Lower leg skin (tissue), 3 donors: ENCODE measurements around the gene ZKSCAN5.

ENCODE experiments used
- POLR2A ChIP-seq, 2 donors: fragments of 450-650 bp; IDR thresholded peaks; one replicate each; pipeline ENCODE4 v1.6.1; 2016 to 2017; ENCODE audit warnings: antibody characterized with exemption in 2 of 2, mild to moderate bottlenecking in 1 of 2, moderate library complexity in 1 of 2
- TF ChIP-seq, protein P1 (sequence below), 3 donors: fragments of 450-650 bp; IDR thresholded peaks; one replicate each; pipeline ENCODE4 v1.5.1; 2016; ENCODE audit warnings: antibody characterized with exemption in 3 of 3, mild to moderate bottlenecking in 3 of 3, moderate library complexity in 2 of 3

DNA sequence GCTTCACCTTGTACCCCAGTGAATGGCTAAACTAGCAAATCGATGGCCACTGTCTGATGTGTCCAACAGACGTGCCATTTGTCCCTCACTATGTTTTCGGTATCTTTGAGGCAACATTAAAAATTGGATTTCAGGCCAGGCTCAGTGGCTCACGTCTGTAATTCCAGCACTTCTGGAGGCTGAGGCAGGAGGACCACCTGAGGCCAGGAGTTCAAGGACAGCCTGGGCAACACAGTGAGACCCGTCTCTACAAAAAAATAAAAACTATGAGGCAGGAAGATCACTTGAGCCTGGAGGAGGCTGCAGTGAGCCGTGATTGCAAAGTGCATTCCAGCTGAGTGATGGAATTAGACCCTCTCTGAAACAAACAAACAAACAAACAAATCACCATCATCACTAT lies 39.5 kb downstream of the ZKSCAN5 start:
- no peak for TF ChIP-seq POLR2A (IDR thresholded peaks at IDR 0.05)
- TF ChIP-seq, protein P1, sequence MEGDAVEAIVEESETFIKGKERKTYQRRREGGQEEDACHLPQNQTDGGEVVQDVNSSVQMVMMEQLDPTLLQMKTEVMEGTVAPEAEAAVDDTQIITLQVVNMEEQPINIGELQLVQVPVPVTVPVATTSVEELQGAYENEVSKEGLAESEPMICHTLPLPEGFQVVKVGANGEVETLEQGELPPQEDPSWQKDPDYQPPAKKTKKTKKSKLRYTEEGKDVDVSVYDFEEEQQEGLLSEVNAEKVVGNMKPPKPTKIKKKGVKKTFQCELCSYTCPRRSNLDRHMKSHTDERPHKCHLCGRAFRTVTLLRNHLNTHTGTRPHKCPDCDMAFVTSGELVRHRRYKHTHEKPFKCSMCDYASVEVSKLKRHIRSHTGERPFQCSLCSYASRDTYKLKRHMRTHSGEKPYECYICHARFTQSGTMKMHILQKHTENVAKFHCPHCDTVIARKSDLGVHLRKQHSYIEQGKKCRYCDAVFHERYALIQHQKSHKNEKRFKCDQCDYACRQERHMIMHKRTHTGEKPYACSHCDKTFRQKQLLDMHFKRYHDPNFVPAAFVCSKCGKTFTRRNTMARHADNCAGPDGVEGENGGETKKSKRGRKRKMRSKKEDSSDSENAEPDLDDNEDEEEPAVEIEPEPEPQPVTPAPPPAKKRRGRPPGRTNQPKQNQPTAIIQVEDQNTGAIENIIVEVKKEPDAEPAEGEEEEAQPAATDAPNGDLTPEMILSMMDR (IDR thresholded peaks at IDR 0.05), result no peak
